DOHH2 (cell line): ENCODE data around the gene CCDC85B.

ENCODE experiments used
- EZH2phosphoT487 ChIP-seq: fragments of 200-600 bp; sonication (generic); IDR thresholded peaks from 2 replicates; pipeline ENCODE4 v1.6.1; 2017; ENCODE audit warnings: borderline replicate concordance, mild to moderate bottlenecking, antibody characterized with exemption, low read length, moderate library complexity, mixed read lengths
- TF ChIP-seq, protein P1 (sequence below): fragments of 200-600 bp; sonication (generic); IDR thresholded peaks from one replicate; pipeline ENCODE4 v1.5.1; 2014; ENCODE audit warnings: antibody characterized with exemption, mild to moderate bottlenecking, low read depth, low read length; ENCODE audit not compliant: poor library complexity, severe bottlenecking

GRCh38 chr11:65849771-65850216, 40.7 kb upstream of the CCDC85B start:
- TF ChIP-seq, protein P1, sequence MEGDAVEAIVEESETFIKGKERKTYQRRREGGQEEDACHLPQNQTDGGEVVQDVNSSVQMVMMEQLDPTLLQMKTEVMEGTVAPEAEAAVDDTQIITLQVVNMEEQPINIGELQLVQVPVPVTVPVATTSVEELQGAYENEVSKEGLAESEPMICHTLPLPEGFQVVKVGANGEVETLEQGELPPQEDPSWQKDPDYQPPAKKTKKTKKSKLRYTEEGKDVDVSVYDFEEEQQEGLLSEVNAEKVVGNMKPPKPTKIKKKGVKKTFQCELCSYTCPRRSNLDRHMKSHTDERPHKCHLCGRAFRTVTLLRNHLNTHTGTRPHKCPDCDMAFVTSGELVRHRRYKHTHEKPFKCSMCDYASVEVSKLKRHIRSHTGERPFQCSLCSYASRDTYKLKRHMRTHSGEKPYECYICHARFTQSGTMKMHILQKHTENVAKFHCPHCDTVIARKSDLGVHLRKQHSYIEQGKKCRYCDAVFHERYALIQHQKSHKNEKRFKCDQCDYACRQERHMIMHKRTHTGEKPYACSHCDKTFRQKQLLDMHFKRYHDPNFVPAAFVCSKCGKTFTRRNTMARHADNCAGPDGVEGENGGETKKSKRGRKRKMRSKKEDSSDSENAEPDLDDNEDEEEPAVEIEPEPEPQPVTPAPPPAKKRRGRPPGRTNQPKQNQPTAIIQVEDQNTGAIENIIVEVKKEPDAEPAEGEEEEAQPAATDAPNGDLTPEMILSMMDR, result no peak
- TF ChIP-seq EZH2phosphoT487, result no peak
